Keratinocyte (primary cell): ENCODE results near the gene ARIH1.

Experiments
- CTCF ChIP-seq, 3 experiments: IDR thresholded peaks in 1 of 3; conservative IDR thresholded peaks in 1 of 3; optimal IDR thresholded peaks in 1 of 3; 2 replicates in 2 of 3; 3 replicates in 1 of 3; pipeline versions ENCODE3 to v1.5.1; 2011; ENCODE audit warnings: low read length in 3 of 3, mild to moderate bottlenecking in 3 of 3, moderate library complexity in 2 of 3, control low read depth in 1 of 3, inconsistent platforms in 1 of 3; ENCODE audit not compliant: insufficient read depth in 2 of 3; ENCODE audit errors: extremely low read depth in 1 of 3
- EZH2 ChIP-seq: IDR thresholded peaks from one replicate; pipeline ENCODE4 v1.6.1; 2012; ENCODE audit warnings: inconsistent platforms, mild to moderate bottlenecking, low read length, moderate library complexity

GRCh38 chr15:72535911-72536310 is 61.8 kb downstream of the ARIH1 start:
- TF ChIP-seq CTCF (optimal IDR thresholded peaks at IDR 0.05 in 1 of 3, IDR thresholded peaks at IDR 0.05 in 1 of 3, conservative IDR thresholded peaks at IDR 0.05 in 1 of 3; ENCODE audit: extremely low read depth in 1 of 3, insufficient read depth in 2 of 3, low read length in 3 of 3) (no peak), EZH2 (no peak)
